Measurements from ENCODE around the gene CRY1.

The CRY1 gene

DNA sequence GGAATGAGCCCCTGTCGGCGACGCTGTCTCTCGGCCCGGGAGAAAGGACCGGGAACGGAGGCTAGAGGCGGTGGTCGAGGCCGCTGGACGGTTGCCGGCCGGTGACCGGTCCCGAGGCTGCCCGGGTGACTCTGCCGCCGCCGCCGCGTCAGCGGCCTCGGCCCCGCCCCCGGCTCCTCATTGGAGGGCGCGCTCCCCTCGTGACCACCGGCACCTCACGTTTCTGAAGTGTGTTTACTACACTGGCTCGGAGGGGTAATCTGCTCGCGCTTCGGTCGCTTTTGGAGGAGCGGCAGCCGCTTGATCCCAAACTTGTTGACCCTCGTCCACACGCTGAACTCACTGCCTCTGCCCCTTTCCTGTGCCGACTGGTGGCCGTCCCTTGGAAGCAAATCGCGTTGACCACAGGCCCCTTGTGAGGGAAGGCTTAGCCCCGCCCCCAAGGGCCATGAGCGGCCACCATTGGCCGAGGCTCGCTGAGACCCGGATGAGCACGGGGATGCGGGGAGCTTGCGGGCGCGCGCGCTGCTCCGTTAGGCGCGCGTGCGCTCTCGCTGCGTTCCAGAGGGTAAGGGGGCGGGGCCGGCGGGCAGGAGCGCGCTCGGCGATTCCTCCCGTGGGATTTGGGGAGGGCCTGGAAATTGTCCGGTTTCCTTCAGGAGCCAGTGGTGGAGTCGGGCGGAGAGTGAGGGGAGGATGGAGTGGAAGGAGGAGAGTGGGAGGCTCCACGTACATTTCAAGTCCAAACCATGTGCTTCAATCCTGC is at the start of gene CRY1:
Gene CRY1, minus strand, starts transcription at position 133 of the 766 bp plus-strand sequence. CDS start 588 bp downstream, outside the sequence.
- peak; percentile 71 for DNase-seq (ENCODE audit: low read depth)

DNA sequence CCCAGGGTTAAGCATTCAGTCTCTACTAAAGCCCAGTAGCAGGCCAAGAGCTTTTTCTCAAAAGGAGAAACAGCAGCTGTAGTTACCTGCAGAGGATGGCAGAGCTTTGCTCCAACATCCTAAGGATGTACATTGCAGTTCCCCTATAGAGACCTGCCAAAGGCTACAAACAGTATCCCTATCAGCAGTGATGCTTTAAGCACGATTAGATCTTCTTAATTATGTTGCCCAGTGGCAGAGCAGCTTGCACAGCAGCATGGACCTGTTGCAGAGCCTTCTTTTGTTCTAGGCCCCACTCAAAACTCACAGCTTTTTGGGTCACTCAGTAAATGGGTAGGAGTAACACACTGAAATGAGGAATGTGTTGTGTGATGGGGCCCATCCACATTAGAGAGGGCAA is 46.4 kb upstream of the CRY1 start:
- no peak for DNase-seq (ENCODE audit: low read depth)

DNA sequence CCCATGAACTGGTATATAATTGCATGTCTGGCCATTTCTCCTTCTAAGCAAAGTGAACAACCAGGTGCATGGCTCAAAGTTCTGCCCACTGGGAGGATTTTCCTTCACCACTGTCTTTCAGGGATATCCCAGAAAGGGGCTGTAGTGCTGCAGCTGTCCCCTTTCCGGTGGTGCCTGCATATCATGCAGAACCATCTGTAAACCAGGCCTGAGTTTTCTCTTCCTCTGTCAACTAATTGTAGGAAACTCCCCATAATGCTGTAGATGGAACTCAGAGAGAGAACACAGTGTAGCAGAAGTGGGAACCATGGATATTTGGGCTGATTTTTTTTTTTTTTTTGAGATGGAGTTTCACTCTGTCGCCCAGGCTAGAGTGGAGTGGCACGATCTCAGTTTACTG is 45.6 kb upstream of the CRY1 start:
- no peak for DNase-seq (ENCODE audit: low read depth)

DNA sequence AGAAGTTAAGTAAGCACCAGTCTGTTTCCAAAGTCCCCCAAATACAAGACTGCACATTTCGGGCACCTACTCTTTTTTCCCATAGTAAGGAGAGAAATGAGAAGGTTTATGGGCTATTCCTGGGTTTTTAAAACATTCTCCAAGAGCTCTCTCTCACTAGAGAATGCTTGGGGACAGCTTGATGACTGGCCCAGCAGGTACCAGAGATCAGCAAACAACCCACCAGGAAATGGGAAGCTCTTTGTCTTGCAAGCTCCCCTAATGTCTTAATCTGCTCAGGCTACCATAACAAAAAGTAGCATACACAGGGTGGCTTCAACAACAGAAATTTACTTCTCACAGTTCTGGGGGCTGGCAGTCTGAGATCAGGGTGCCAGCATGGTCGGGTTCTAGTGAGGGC is 41.8 kb upstream of the CRY1 start:
- no peak for DNase-seq (ENCODE audit: low read depth)

DNA sequence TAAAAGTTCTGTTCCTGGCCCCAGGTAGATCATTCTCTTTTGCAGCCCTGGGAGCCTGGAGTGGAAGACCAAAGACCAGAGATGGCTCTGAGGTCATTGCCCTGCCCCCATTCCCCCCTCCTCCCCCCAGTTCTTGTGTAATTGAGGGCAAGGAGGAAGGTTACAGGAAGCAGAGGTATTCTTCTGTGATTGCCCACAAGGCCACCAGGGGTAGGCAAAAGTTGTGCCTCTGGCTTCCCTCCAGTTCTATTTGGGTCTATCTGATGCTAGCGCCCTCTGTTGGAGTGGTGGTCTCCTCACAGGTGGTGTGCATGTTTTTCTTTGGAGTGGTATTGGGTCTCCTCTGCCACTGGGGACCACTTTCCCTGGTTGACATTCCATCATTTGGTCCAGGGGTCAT is 41.2 kb upstream of the CRY1 start:
- no peak for DNase-seq (ENCODE audit: low read depth)

DNA sequence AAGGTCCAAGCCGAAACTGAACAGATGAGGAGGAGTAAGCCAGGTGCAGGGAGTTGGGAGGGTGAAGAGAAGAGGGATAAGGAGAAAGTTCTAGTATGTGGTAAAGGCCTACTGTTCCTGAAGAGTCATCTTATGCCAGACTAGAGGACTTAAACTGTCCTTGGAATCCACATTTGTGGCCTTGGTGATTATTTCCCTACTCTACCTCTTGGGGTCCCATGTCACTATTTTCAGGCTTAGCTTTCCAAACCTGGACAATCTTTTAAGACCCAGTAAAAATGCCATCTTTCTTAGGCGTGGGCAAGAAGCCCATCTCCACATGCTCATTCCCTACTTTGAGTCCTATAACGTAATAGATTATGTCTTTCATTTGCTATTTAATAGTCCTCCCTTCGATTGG is 40.1 kb upstream of the CRY1 start:
- DNase-seq (ENCODE audit: low read depth), result no peak

DNA sequence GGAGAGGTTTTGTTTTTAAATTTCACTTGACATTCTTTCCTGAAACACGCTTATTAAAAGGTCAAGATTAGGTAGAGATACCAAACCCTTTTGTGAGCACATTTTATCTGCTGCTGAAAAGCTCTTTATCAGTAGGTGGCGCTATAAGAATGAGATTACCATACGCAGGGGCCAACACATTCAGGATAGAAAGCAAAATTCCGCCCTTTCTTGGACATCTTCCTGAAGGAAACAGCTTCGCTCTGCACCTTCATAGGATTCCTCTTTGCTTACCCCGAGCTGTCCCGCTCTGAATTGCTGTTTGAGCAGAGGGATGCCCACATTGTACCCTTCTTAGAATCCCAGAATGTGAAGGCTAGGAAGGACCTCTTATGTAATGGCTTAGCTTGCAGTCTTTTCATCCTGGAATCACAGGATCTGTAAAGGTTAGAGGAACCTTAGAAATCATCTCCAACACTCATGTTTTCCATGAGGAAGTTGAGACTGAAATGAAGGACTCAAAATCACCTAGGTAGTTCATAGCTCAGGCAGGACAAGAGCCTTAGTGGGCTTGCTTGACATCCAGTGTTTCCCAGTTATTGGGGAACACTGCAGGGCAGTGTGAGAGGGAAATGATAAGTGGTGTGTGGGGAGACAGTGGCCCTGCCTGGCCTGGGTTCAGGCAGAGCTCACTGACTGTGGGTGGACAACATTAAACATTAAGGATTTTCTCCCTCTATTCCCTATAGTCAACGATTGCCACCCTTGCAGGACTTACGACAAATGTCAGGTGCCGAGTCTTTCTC is 38.7 kb upstream of the CRY1 start:
- DNase-seq (ENCODE audit: low read depth), result no peak

DNA sequence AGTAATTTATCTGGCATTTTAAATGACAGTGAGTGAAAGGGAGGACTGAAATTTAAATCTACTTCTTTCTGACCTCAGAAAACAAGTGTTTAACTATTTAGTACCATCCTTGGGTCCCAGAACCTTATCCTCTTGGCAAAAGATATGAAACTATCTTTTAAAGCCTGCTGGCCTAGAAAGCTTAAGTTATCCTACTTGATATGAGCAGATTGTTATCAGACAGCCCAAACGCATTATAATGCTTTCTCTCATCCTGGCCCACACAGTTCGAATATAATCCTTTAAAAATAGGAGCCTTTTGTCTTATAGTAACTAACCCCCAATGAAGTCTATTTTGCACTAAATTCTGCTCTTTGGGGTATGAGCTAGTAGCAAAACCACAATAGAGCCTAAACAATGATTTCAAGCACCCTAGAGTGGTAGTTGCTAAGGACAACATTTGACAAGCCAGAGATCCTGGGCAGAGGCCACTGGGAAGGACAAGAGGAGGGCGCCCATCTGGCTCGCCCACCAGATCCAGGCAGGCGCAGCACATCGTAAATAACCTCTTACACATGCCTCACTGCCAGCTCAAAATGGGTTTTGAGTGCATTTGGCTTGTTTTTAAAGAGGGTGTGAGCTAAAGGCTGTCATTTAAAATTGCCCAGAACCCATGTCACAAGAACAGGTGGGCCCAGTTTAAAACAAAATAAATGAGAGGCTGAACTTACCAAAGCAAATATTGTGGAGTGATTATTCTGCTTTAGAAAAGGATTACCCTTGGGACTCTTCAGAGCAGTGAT is 37.7 kb upstream of the CRY1 start:
- no peak for DNase-seq (ENCODE audit: low read depth)

DNA sequence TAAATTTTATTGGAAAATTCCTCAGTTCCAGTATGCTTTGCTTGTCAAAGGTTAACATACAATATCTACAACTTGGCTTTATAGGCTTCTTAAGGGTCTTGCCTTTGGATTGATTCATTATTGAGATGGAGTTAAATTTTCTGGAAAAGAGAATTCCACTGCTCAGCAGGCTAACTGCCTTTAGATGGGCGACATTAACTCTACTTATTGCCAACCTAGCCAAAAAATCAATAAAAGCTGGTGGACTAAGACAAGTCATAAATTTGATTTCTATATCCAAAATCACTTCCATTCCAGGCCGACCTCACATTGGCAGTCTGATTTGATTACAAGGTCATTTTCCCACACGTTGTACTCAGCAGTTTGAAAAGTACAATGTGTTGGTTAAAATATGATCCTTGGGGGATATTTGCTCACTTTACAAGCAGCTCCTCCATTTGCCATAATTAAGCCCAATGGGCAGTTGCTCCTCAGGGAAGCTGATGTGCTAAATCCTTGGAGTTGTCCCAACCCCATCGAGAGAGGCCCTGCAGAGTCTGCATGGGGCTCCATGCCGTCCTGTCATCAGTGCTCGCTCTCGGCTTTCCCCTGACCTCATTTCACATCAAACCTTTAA is 36.1 kb upstream of the CRY1 start:
- DNase-seq (ENCODE audit: low read depth), result no peak

DNA sequence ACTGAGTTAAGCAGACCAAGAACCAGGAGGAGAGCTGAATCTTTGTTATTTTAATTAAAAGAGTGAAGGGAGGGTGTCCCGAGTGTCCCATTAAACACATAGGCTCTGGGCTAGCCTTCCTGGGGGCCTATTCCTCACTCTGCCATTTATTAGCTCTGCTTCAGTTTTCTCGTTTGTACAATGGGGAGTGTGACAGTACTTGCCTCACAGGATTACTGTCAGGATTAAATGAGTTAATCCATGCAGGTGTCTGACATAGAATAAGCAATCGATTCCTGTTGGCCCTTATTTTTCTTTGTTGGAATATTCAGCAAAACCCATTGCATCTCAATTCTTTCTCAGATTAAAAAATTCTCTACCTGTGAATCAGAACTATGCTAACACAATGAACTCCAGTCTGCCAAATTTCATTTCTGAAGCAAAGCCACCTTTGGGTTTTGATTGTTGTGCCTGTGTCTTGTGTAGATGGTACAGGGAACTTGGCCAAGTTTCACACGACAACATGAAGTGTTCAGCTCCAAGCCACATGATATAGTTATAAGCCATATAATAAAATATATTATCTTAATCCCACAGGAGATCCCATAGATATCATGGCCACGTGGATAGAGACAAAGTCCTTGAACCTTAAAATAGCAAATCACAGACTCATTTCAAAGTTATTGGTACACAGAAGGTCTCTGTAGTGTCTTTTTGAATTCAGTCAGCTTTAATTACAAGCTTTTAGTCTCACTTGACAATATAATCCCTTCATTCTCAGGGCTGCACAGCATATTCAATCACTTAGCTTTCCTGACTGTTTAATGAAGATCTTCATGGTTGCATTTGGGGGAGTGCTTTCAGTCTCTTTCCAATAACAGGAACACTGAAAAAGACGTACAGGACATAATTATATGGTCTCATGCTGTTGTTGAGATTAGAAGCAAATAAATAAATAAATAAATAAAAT is 34.4 kb upstream of the CRY1 start:
- no peak for DNase-seq (ENCODE audit: low read depth)

DNA sequence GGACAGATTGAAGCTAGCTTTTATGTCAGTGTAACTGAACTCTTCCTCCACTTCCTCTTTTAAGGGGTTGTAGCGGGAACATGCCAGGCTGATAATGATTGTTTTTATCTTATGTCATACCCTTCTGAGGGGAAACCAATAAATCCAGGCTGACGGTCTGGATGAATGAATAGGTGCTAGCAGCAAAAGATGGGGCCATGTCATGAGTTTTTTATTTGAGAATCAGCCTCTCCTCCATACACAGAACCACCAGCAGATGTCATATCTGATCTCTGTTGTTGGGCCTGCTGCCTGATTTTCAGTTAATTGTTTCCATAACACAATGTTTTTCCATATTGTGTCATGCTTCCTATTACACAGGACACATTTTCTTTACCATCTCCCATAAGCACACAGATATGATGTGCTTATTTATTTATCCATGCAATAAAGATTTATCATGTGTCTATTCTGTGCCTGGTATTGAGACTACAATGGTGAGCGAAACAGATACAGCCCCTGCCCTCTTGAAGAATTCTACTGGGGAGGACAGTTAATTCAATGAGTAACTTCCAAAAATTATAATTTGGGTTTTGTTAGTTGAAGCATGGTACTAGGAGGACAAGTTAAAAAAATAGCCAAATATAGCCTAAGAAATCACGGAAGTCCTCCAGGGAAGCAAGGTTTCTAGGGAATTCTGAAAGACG is 33.6 kb upstream of the CRY1 start:
- DNase-seq (ENCODE audit: low read depth), result no peak

DNA sequence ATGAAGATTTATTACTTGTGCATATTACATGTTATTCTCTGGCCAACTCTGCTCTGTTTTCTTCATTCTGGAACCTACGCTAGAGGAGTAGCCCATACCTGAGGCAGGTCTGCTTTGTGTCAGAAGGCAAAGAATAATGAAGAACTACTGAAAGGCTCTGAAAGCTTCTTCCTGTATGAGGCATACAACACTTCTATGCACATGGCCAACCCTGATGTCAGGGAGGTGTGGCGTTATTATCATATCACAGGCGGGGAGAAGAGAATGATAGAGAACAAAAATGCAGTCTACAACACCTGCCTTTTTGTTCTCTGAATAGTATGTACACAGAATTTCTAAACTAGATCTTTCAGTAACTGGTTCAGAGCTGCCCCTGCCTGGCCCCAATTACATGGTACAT is 32.5 kb upstream of the CRY1 start:
- DNase-seq (ENCODE audit: low read depth), result no peak

DNA sequence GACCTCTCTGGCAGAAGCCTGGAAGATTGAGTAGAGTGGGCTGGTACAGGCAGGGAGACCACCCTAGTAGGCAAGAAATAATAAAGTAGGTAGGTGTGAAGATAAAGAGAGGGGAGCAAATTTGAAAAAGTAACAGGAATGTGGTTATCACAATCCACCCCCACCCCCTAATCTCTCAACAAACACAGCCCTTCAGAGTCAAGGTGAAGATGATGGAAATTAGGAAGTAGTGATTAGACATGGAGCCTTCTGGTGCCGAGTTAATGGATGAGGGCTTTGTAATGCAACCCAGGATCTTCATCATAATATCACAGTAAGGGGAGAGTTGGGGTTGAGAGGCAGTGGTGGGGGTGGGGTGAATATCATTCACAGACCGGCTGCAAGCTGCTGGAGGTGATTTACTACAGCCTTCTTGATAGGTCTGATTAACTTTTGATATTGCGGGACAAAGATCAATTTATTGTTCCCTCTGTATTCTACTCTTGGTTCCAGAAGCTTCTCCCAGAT is 29.2 kb upstream of the CRY1 start:
- DNase-seq (ENCODE audit: low read depth), result no peak

DNA sequence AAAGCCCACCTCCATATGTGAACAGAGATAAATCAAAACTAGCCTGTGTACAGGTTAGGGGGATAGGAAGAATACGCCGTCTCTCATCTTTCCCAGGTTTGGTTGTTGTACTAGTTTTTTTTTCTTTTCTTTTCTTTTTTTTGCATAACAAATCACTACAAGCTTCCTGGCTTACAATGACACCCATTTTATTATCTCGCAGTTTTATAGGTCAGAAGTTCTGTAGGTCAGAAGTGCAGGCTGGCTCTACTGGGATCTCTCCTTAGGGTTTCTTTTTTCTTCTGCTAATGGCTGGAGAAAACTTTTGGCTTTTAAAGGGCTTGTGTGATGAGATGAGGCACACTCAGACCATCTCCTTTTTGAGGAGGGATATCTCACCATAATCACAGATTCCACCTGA is 25.7 kb upstream of the CRY1 start:
- no peak for DNase-seq (ENCODE audit: low read depth)

DNA sequence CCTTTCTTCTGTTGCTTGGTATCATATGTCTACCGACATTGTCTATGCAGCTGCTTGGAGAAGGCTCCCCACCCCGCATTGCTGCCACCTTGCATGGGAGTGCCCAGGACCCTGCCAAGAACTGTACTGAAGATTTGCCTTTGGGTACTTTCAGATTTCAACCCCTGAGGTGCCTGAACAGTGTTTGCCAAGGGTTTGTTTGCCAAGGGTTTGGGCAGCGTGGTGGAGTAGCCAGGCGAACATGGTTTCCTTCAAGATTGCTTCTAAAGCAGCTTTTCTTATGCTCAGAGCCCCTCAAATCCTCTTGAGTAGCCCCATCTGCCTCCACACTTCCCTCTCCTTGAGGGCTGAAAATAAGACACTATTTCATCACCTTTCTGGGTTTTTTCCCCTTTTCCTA is 25.3 kb upstream of the CRY1 start:
- no peak for DNase-seq (ENCODE audit: low read depth)

DNA sequence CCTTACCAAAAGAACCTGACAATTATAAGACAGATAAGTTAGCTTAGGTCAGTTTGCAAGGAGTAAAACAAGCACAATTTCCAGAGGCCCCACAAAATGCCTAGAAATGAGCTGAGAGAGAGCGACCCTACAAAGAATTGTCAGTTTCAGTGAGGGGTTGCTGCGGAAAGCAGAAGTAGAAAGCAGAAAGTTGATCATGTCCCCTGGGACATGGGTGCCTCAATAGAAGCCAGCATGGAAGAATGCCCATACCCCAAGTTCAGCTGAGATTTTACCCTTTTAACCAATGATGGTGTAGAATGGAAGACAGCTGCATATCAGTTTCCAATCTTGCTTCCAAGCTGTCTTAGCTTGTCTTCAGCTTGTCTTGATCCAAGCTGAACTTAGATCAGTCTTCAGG is 21.8 kb upstream of the CRY1 start:
- no peak for DNase-seq (ENCODE audit: low read depth)

DNA sequence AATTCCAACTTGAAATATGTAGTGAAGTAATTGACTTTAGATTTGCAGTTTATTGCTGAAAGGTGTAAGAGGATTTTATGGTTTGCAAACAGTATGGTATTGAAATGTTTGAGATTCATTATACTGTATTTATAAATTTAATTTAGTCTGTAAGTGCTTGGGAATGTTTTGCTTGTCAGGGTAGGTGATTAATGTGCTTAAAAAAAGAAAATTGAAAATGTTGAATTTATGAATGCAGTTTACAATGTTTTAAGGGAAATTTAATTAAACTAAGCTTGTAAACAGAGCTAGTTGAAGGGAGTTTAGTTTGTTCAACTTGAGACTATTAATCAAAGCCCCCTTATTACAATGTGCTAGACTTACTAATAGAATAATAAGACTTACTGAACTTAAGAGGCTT is 18.0 kb upstream of the CRY1 start:
- DNase-seq (ENCODE audit: low read depth), result no peak

DNA sequence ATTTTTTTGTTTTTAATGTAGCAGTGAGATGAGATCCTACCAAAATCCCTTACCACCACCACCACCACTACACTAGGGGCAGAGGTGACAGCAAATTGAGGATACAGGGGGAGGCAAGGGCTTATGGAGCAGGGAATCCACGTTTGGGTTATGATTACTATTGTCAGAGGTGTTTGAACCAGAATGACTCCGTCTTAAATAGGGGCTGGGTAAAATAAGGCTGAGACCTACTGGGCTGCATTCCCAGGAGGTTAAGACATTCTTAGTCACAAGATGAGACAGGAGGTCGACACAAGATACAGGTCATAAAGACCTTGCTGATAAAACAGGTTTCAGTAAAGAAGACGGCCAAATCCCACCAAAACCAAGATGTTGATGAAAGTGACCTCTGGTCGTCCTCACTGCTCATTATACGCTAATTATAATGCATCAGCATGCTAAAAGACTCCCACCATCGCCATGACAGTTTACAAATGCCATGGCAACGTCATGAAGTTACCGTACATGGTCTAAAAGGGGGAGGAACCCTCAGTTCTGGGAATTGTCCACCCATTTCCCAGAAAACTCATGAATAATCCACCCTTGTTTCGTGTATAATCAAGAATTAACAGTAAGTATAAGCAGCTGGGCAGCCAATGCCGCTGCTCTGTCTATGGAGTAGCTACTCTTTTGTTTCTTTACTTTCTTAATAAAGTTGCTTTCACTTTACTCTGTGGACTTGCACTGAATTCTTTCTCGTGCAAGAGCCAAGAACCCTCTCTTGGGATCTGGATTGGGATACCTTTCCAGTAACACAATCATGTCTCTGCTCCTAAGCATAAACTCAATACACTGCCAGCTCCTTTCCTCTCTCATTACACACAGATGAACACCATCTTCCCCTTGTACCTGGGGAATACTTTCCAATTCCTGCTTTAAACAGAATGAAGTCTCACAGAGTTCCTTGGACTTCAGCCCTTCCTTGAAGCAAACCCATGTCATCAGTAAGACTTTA is 16.7 kb upstream of the CRY1 start:
- DNase-seq (ENCODE audit: low read depth), result no peak

DNA sequence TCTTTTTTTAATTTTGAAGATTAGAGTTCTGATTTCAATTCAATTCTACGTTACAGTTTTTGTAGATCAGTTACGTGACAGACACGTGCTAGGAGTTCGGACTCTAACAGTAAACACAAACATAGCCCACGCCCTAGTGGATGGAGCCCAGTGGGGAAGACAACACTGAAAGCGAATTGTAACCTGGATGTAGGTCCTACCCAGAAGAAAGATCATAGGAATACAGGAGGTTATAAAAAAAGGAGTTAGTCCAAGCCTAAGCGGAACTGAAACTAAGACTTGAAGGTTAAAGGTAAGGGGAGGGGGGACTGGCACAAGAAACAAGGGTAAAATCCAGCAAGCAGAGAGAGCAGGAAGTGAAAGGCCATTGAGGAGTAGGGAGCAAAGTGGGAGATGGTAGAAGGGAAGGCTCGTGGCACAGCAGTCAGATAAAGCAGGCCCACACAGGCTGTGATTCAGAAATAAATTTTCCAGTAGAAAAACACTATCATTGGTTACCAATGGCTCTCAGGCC is 15.7 kb upstream of the CRY1 start:
- no peak for DNase-seq (ENCODE audit: low read depth)

Measured in non-pigmented ciliary epithelial cell (primary cell).